WTC11 (cell line): ENCODE data around the gene PAPLN.

Source experiments
- CTCF ChIP-seq: fragments of 200-600 bp; IDR thresholded peaks from 2 replicates; pipeline ENCODE4 v1.8.0; 2022; ENCODE audit warnings: antibody characterized with exemption
- ESRRA ChIP-seq: sonication (generic); formaldehyde crosslinking; IDR thresholded peaks from 2 replicates; pipeline ENCODE4 v1.8.1; 2022; ENCODE audit warnings: mild to moderate bottlenecking, missing genetic modification reagents, borderline replicate concordance
- FOXK1 ChIP-seq: sonication (generic); formaldehyde crosslinking; IDR thresholded peaks from 2 replicates; pipeline ENCODE4 v1.8.0; 2022; ENCODE audit warnings: mild to moderate bottlenecking, moderate library complexity, missing genetic modification reagents

GRCh38 chr14:73252491-73253322, 15.4 kb downstream of the PAPLN start:
- TF ChIP-seq ESRRA (CRISPR knock-in tag): no peak
- no peak for TF ChIP-seq CTCF
- no peak for TF ChIP-seq FOXK1
